CD4-positive, alpha-beta T cell treated with Interleukin-6 at 100 ng/mL for 8 hours (primary cell): Measurements from ENCODE around the gene ERBB2.
"Not testable (repeated sequence)": the region's sequence is repeated elsewhere in the genome, so short reads cannot be mapped to it uniquely, and the experiment has no call there.

Experiments
- DNase-seq: peaks from one replicate; pipeline ENCODE4 v3.0.0-alpha.2; 2020; ENCODE audit warnings: mixed read lengths, low spot score

The ERBB2 gene

DNA sequence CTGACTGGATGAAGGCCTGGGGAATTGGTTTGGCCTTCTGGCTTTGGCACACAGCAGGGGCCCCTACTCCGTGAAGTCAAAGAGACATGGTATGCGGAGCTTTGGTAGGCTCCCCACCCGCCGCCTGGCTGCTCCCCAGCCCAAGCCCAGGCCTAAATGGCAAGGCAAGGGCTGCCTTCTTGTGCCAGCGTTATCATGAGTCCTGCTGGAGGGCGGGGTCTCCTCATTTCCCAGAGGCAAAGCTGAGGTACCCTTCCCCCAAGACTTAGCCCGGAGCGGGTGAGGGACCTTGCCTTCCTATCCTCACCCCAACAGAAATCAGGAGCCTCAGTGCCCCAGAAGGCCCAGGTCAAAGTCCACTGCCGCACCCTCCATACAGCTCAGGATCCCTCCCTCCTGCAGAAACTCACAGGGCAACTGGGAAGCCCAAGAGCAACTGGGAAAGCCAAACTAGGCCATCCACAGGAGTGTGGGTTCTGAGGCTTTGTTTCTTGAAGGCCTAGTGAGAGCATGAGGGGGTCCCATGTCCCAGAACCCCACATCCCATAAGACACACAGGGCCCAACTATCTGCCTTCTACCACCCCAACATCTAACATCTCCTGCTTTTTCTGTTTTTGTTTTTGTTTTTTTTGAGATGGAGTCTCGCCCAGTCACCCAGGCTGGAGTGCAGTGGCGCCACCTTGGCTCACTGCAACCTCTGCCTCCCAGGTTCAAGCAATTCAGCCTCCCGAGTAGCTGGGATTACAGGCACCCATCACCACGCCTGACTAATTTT, 21.3 kb upstream of the ERBB2 start:
- DNase-seq, result no peak

DNA sequence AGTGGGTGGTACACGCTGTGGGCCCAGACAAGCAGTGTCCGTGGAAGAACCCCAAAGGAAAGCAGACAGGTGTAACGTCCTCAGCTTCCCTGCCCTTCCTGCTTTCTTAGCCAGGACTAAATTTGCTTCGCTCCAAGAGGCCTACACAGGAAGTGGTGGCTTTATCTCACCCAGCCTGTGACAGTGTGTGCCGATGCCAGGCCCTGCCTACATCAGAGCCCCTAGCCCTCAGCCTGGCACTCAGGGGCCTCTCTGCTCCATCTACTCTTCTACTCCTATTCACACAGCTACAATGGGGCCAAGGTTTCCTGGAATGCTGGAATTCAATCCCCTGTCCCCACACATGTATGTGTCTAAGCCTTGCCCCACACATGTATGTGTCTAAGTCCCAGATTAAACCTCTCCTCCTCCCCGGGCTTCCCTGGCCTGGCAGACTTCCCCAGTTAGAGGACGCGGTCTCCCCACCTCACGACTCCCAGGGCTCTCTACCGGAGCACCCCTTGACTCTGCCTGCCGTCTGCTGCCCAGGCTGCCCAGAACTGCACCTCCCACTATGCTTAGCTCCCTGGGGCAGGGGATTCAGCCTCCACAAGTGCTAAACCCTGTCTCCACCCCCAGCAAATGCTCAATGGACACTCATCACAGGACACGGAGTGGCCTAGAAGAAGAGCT, 20.2 kb upstream of the ERBB2 start:
- peak; percentile 59 for DNase-seq

DNA sequence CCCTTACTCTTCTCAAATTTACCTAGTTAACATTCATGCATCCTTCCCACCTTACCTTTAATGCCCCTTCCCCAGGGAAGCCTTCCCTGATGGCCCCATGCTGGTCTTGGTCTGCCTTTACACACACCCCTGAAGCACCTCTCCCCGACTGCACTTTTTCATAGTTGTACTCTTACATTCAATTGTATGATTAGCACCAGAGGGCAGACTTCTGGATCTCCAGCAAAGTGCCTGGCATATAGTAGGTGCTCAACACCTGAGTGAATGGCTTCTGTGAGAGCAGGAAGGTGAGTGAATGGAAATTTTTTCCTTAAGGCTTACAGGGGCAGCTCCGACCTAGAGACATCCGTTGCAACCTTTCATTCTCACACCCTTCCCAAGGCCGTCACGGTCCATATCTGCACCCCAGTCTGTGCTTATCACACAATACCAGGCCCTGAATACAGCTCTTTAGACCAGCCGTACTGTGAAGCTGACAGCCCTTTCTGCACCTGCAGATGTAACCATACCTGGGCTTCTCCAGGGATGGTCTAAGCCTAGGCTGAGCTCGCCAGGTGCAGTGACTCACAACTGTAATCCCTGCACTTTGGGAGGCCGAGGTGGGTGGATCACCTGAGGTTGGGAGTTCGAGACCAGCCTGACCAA, 16.4 kb upstream of the ERBB2 start:
- DNase-seq, result no peak

DNA sequence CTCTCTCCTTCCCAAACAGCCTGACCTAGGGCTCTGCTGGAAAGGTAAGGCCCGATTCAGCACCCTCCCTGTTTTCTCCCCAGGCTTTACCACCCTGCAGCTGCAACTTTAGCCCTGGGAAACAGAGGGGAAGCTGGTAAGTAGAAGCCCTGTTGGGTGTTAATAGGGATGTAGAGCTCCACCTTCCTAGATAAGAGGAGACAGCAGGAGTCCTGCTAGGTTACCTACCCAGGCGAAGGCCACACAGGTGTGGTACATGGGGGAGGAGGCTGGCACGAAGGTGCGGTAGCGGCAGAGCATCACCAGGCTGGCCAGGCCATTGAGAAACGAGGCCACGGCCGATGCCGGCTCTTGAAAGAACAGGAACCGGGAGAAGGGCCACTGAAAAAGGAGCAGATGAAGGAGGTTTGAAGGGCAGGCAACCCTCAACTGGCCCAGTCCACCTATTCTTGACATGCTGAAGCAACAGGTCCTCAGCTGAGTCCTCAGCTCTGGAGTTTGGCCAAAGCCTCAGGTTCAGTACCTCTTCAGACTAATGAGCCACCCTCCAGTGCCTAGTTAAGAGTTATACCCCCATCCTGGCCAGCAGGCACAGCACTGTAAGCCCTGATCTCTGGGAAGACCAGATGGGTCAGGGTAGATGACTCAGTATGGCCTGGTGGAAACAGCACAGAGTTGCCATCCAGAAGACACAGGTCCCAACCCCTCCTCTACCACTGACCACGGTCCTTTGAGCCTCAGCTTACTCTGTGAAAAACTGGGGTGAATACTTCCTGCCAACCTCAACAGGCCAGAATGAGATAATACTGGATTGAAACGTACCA, 15.3 kb upstream of the ERBB2 start:
- no peak for DNase-seq

DNA sequence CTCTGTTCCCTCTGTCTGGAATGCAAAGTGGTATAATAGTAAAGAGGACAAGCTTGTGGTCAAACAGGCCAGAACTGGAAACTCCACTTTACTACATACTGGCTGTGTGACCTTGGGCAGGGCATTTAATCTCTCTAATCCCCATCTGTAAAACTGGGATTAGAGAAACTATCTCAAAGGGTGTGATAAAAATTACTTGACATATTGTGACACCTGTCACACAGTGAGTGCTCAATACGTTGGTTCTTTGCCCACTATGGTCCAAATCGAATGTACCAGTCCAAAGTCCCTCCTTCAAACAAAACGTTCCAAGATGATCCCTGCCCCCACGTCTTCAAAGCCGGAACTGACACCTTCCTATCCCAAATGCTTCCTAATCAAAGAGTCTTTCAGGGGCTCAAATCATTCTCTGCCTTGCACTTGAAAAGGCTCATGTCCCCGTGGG, 12.7 kb upstream of the ERBB2 start:
- DNase-seq, result no peak

DNA sequence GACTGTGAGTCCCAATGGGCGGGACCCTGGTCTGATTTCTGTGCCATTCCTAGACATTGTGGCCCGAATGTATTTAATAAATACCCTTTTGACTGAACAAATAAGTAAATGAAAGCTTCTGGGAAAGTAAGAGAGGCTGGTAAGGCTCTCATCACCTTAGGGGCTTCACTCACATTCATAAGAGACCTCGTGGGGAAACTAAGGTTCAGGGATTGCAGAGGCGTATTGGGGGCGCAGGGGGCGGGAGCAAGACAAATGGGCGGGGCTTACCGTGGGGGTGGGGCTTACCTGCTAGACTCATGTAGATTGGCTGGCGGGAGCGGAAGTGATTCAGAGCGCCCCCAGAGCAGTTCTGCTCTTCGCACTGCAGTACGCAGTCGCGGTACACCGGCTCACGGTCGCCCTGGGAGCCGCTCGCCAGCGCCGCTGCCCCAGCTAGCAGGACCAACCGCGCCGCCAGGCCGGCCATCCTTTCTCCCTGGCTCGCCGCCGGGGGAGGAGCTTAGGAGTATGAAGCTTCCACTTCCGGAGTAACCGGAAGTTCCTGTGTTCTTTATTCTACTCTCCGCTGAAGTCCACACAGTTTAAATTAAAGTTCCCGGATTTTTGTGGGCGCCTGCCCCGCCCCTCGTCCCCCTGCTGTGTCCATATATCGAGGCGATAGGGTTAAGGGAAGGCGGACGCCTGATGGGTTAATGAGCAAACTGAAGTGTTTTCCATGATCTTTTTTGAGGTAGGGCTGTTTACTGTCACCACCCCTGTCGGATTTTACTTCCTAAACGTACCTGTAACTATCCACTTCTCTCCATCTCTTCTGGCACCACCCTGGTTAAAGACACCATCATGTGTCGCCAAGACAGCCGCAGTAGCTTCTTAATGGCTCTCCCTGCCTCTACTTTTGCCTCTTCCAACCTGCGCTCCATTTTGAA, 12.1 kb upstream of the ERBB2 start, which contains the start of gene PGAP3:
PGAP3 (minus strand) TSS at position 512 of the 929 bp plus-strand sequence; CDS start at position 469, 43 bp downstream.
- DNase-seq, result peak; percentile 76

DNA sequence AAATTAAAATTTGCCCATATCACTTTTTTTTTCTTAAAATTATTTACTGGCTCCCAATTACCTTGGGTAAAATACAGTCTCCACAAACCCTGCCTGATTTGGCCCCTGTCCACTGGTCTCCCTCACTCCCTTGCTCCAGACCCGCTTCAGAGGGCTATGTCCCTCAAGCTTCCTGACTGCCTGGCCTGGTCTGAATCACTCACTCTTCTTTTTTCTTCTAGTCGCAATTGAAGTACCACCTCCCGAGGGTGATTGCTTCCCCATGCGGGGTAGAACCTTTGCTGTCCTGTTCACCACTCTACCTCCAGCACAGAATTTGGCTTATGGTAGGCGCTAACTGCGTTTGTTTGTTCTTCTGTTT, 11.4 kb upstream of the ERBB2 start:
- no peak for DNase-seq

DNA sequence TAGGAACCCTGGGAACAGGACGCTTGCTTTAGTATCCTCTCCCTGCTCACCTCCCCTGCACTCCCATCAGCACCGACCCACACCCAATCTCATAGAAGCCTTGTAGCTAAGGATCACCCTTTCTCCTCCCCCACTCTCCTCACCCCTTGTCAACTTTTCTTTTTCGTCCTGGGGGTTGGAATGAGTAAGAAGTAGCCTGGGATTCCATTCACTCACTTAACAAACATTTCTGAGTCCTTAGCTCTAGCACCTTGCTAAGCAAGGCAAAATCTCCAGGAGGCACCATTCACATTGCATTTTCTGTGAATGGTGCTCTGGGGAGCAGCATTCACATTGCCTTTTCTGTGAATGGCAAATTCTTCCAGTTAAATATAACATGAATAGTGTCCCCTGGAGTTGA, 10.9 kb upstream of the ERBB2 start:
- DNase-seq, result no peak

DNA sequence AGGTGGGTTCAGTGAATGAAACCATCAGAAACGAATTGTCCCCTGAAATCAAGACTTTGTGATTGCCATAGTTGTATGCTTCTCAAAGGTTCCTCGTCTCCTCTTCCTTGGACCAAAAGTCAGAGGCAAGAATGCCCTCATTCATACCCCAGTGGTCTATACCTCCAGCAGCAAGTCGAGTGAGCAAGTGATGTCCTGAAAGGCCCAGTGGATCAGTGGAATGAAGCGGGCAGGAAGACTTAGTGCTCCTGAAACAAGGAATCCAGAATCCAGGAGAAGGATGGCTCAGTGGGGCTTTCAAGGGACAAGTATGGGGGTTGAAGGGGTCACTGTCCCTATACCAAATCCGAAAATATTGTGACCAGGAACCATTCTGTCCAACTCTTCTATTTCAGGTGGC, 5.3 kb upstream of the ERBB2 start:
- no peak for DNase-seq

DNA sequence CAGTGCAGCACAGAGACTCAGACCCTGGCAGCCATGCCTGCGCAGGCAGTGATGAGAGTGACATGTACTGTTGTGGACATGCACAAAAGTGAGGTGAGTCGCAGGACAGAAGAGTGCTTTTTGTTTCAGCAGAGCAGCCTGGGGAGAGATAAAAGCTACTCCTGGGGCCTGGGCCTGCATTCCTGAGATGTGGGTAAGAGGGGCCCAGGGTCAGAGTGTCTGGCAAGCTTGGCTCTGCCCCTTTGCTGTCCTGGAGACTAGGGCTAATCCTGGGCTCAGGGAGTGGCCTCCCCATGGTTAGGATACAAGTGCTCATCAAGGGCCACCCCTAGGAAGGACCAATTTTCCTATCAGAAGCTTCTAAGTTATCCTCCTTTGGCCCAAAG, 4.8 kb upstream of the ERBB2 start:
- no peak for DNase-seq

DNA sequence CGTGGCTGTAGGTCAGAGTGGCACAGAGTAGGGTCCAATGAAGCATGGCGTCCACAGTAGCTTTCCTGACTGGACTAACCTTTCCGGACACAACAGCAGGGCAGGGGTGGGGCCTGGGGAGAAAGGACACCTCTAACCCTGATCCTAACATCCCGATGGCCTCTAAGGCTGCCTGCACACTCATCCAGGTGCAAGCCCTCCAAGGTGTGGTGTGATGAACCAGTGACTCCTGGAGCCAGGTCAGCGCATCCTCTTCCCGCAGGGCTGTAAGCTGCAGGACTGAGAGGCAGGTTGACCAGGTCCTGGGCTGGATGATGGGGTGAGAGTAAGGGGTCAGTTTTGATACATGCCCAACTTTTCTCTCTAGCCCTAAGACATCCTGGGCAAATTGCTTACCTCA, 3.1 kb upstream of the ERBB2 start:
- DNase-seq, result no peak

DNA sequence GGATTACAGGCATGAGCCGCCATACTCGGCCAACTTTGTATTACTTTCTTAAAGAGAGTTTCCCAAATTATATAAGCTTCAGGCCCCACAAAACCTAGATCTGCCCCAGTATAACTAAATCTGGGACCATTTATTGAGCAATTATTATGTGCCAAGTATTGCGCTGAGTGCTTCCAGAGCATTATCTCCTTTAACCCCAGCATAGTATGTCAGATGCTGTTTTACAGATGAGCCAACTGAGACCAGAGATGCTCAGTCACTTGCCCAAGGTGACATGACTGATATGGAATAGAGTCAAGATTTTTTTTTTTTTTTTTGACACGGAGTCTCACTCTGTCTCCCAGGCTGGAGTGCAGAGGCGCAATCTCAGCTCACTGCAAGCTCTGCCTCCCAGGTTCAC, 1.9 kb upstream of the ERBB2 start:
- no peak for DNase-seq

DNA sequence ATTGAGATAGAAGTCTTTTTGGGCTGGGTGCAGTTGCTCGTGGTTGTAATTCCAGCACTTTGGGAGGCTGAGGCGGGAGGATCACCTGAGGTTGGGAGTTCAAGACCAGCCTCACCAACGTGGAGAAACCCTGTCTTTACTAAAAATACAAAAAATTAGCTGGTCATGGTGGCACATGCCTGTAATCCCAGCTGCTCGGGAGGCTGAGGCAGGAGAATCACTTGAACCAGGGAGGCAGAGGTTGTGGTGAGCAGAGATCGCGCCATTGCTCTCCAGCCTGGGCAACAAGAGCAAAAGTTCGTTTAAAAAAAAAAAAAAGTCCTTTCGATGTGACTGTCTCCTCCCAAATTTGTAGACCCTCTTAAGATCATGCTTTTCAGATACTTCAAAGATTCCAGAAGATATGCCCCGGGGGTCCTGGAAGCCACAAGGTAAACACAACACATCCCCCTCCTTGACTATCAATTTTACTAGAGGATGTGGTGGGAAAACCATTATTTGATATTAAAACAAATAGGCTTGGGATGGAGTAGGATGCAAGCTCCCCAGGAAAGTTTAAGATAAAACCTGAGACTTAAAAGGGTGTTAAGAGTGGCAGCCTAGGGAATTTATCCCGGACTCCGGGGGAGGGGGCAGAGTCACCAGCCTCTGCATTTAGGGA, 577 bp upstream of the ERBB2 start:
- not testable (repeated sequence) for DNase-seq

DNA sequence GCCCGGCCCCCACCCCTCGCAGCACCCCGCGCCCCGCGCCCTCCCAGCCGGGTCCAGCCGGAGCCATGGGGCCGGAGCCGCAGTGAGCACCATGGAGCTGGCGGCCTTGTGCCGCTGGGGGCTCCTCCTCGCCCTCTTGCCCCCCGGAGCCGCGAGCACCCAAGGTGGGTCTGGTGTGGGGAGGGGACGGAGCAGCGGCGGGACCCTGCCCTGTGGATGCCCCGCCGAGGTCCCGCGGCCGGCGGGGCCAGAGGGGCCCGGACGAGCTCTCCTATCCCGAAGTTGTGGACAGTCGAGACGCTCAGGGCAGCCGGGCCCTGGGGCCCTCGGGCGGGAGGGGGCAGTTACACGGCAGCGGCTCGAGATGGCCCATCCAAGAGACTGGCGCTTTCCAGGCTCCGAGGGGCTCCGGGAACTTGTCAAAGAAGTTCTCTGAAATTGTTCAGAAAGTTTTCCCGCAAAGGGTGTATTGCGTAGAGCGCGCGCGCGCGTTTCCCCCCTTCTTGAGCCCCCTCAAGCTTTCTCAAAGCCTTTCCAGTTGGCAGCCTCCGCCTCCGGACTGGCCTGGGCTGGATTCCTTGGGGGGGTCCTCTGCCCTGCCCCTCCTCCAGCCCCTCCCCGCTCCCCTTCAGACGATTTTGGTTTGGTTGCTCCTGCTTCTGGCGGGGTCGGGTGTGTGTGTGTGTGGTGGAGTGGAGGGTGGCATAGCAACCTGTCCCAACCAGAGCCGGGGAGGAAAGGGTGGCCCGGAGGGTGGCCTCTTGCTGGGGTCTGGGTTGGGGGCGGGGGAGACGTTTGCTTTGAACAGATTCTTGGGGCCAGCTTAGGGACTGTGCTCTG, 504 bp downstream of the ERBB2 start:
- no peak for DNase-seq

DNA sequence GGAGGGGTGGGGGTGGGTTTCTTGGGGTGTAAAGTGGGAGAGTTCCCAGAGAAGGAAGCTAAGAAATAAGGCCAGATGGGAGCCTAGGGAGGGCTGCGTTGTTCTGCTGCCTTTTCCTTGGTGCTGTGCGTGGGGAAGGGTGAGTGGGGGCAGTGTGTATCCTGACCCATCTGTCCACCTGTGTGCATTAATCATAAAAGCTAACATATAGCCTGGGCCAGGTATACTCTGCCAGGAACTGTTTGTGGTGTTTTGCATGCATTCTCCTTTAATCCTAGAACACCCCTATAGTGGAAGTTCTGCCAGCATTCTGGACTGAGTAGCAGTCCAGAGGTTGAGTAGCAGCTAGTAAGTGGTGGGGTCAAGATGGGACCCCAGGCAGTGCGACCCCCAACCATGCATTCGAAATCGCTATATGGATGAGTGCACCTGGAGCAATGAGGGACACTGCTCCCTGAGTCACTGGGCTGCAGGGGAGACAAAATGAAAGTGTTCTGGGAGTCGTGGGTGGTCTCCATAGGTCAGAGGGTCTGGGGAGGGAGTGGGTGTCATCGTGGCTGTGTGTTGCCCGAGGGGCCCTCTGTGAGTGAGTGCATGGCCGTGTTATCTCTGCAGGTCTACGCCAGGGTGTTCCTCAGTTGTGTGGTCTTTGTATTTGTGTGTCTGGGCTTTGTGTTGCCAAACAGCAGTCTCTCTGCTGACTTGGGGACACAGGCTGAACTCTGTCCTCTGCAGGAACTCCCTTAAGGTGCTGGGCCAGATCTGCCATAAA, 1.3 kb downstream of the ERBB2 start:
- no peak for DNase-seq

DNA sequence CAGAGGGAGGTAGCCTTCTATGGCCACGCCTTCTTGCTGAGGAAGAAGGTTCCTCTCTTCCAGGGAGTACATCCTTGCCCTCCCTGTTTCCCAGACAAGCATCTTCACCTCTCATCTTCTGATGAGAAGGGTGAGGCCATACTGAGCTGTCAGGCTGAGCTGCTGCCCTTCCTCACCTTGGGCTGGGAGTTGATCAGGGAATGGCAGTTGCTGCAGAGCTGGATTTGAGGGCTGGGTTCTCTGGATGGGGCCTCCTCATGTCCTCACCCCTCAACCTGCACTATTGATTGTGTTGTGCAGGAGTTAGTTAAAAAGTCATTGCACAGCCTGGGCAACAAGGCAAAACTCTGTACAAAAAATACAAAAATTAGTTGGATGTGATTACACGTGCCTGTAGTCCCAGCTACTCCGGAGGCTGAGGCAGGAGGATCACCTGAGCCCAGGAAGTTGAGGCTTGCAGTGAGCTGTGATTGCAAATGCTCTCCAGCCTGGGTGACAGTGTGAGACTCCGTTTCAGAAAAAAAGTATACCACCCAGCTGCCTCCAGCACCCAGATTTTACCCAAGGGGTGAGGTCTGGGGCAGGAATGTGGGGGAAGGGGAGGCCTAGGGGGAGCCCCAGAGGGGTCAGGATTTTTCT, 2.0 kb downstream of the ERBB2 start:
- no peak for DNase-seq

DNA sequence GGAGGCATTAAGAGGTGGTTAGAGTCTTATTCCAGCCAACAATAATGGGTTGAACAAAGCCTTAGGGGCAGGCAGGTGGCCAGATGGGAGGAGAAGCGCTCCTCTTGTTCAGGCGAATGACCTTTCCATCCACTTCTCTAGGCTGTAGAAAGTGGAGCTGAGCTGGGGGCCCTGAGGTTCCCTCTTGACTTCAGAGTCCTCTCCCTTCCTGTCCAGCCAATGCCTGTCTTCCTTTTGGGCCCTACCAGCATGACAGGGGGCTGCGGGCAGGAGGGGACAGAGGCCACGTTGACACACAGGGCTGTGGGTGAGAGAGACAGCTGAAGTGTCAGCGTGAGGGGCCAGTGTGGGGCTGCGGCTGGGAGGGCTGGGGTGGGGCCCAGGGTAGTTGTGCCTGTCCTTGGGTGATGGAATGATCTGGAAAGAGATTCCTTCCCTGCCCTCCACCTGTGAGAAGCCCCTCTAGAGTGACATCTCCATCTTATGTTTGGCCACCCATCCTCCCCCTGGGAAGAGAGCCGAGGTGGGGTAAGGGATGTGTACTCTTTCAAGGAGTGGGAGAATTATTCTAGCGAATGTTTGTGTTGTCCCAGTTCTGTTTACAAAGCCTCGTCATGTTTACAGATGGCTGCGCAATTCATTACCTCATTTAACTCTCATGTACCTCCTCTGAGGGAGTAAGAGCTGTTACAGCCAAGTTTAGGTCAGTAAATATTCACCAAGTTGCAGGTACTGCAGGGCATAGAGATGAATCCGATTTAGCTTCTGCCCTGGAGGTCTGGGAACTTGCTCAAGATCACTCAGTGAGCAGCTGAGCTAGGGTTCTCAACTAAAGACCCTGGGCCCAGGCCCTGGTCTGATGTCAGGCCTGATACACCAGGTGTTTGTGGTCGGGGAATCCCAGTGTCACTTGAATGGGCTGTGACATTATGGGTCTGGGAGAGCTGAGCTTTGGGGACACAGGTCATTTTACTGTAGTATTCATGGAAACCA, 3.3 kb downstream of the ERBB2 start:
- DNase-seq, result no peak
